GM23338 (cell line): ENCODE data around the gene NEK4. TPM values are rescaled to one million over a fixed set of nuclear protein-coding genes. Genes with fewer than 3 reads are reported as not detected.

Source experiments
- ATAC-seq: fragments of 200-7000 bp; cut with Tn5 transposase; 3 replicates; pipeline ENCODE4 v1.9.1; 2020
- DNase-seq: peaks from one replicate; pipeline ENCODE4 v3.0.0-alpha.2; 2015; ENCODE audit warnings: low spot score
- H2AFZ ChIP-seq: fragments of 200-600 bp; sonication (generic); 2 replicates; pipeline ENCODE4 v1.8.0; 2016; ENCODE audit warnings: antibody characterized with exemption, mild to moderate bottlenecking, moderate library complexity
- H3F3A ChIP-seq: fragments of 200-600 bp; sonication (generic); replicated peaks from 2 replicates; pipeline ENCODE4 v1.8.0; 2017; ENCODE audit warnings: antibody characterized with exemption, mixed run types, low read depth
- H3K27ac ChIP-seq: fragments of 200-600 bp; sonication (generic); 2 replicates; pipeline ENCODE4 v1.6.1; 2016; ENCODE audit warnings: low read depth
- H3K27me3 ChIP-seq: fragments of 200-600 bp; sonication (generic); 2 replicates; pipeline ENCODE4 v1.8.0; 2016; ENCODE audit warnings: mild to moderate bottlenecking, mixed run types, moderate library complexity; ENCODE audit not compliant: insufficient read depth
- H3K36me3 ChIP-seq: fragments of 200-600 bp; sonication (generic); 2 replicates; pipeline ENCODE4 v1.8.0; 2016; ENCODE audit warnings: mild to moderate bottlenecking; ENCODE audit not compliant: insufficient read depth
- H3K4me1 ChIP-seq: fragments of 200-600 bp; sonication (generic); 2 replicates; pipeline ENCODE4 v1.8.0; 2016; ENCODE audit warnings: mild to moderate bottlenecking, moderate library complexity; ENCODE audit not compliant: insufficient read depth
- H3K4me2 ChIP-seq: fragments of 200-600 bp; sonication (generic); 2 replicates; pipeline ENCODE4 v1.7.1; 2017; ENCODE audit warnings: mixed run types
- H3K4me3 ChIP-seq: fragments of 200-600 bp; sonication (generic); 2 replicates; pipeline ENCODE4 v1.6.1; 2016; ENCODE audit warnings: mixed run types
- H3K79me2 ChIP-seq: fragments of 200-600 bp; sonication (generic); replicated peaks from 2 replicates; pipeline ENCODE4 v1.8.0; 2017; ENCODE audit warnings: mild to moderate bottlenecking; ENCODE audit not compliant: insufficient read depth
- H3K9me2 ChIP-seq: fragments of 200-600 bp; sonication (generic); 2 replicates; pipeline ENCODE4 v1.8.0; 2017; ENCODE audit not compliant: insufficient read depth
- H4K20me1 ChIP-seq: fragments of 200-600 bp; sonication (generic); replicated peaks from 2 replicates; pipeline ENCODE4 v1.8.0; 2017; ENCODE audit warnings: mild to moderate bottlenecking; ENCODE audit not compliant: insufficient read depth
- H3K27ac Mint-ChIP-seq: 2 replicates; pipeline ENCODE4 v1.8.0; 2020; ENCODE audit warnings: inconsistent platforms, mild to moderate bottlenecking, moderate library complexity, mixed read lengths
- H3K27me3 Mint-ChIP-seq: 3 replicates; pipeline ENCODE4 v1.8.0; 2022; ENCODE audit warnings: low read depth, mild to moderate bottlenecking, moderate library complexity, mixed read lengths, inconsistent platforms; ENCODE audit not compliant: insufficient read depth, poor library complexity
- H3K36me3 Mint-ChIP-seq: 3 replicates; pipeline ENCODE4 v1.8.0; 2021; ENCODE audit warnings: low read depth, mild to moderate bottlenecking, inconsistent platforms, moderate library complexity, mixed read lengths
- H3K4me1 Mint-ChIP-seq: 3 replicates; pipeline ENCODE4 v1.8.0; 2020; ENCODE audit warnings: mild to moderate bottlenecking, inconsistent platforms, mixed read lengths
- H3K4me3 Mint-ChIP-seq: 3 replicates; pipeline ENCODE4 v1.8.0; 2021; ENCODE audit warnings: moderate library complexity, mild to moderate bottlenecking, inconsistent platforms, mixed read lengths
- H3K9me3 Mint-ChIP-seq: 3 replicates; pipeline ENCODE4 v1.8.0; 2020; ENCODE audit warnings: moderate library complexity, mild to moderate bottlenecking, inconsistent platforms, mixed read lengths
- CREB1 ChIP-seq: fragments of 250-450 bp; sonication (Bioruptor Pico); IDR thresholded peaks from 2 replicates; pipeline ENCODE4 v1.5.0; 2020; ENCODE audit warnings: low read depth, mild to moderate bottlenecking, moderate library complexity
- CTCF ChIP-seq, 2 experiments: fragments of 200-600 bp in 1 of 2; sonication (generic) in 1 of 2; conservative IDR thresholded peaks; 2 replicates each; pipeline versions ENCODE4 v1.5.1 to v1.6.1; 2016 to 2017; ENCODE audit warnings: antibody characterized with exemption in 2 of 2, low read depth in 2 of 2, mild to moderate bottlenecking in 2 of 2, moderate library complexity in 1 of 2
- ETS1 ChIP-seq: IDR thresholded peaks from 2 replicates; pipeline ENCODE4 v1.6.1; 2016; ENCODE audit warnings: antibody characterized with exemption
- EZH2 ChIP-seq: fragments of 200-600 bp; sonication (generic); IDR thresholded peaks from one replicate; pipeline ENCODE4 v1.8.0; 2017; ENCODE audit warnings: antibody characterized with exemption, mild to moderate bottlenecking, low read depth; ENCODE audit not compliant: unreplicated experiment
- EZH2phosphoT487 ChIP-seq: fragments of 200-600 bp; sonication (generic); IDR thresholded peaks from one replicate; pipeline ENCODE4 v1.8.1; 2018; ENCODE audit warnings: antibody characterized with exemption; ENCODE audit not compliant: unreplicated experiment
- JUNB ChIP-seq: IDR thresholded peaks from one replicate; pipeline ENCODE4 v1.6.1; 2016; ENCODE audit warnings: antibody characterized with exemption; ENCODE audit not compliant: unreplicated experiment
- NANOG ChIP-seq: IDR thresholded peaks from 2 replicates; pipeline ENCODE4 v1.6.1; 2016; ENCODE audit warnings: antibody characterized with exemption, borderline replicate concordance
- POLR2AphosphoS5 ChIP-seq: IDR thresholded peaks from 2 replicates; pipeline ENCODE4 v1.6.1; 2016; ENCODE audit warnings: antibody characterized with exemption, low read depth
- REST ChIP-seq: IDR thresholded peaks from one replicate; pipeline ENCODE4 v1.6.1; 2018; ENCODE audit warnings: antibody characterized with exemption; ENCODE audit not compliant: unreplicated experiment
- STAT1 ChIP-seq: IDR thresholded peaks from one replicate; pipeline ENCODE4 v1.6.1; 2016; ENCODE audit warnings: antibody characterized with exemption; ENCODE audit not compliant: unreplicated experiment
- ZNF114 ChIP-seq: fragments of 250-450 bp; sonication (Bioruptor Pico); IDR thresholded peaks from 2 replicates; pipeline ENCODE4 v1.5.0; 2020; ENCODE audit warnings: mild to moderate bottlenecking, moderate library complexity
- ZNF331 ChIP-seq: fragments of 250-450 bp; sonication (Bioruptor Pico); IDR thresholded peaks from 2 replicates; pipeline ENCODE4 v1.5.0; 2020; ENCODE audit warnings: low read depth, mild to moderate bottlenecking, moderate library complexity
- ZNF462 ChIP-seq: fragments of 250-450 bp; sonication (Bioruptor Pico); IDR thresholded peaks from 2 replicates; pipeline ENCODE4 v1.5.0; 2020; ENCODE audit warnings: mild to moderate bottlenecking, moderate library complexity
- polyA plus RNA-seq: library from polyadenylated mRNA; unstranded; fragments of >200 nt; fragmentation: Nextera tagmentation; extraction: Ambion mirVana; gene quantifications from 2 replicates; pipeline ENCODE4 v1.2.1, GENCODE V29; 2016
- total RNA-seq: library from RNA; depleted of rRNA; stranded (reverse); fragments of >200 nt; shearing (Covaris generic); gene quantifications from 2 replicates; pipeline ENCODE4 v1.2.3, GENCODE V29; 2014

NEK4 gene
- total and polyA plus RNA-seq, 2 experiments from 2014 or later = 8.6 to 42.7 TPM

GRCh38 chr3:52816654-52817053 lies 45.9 kb upstream of the NEK4 start (continued):
- TF ChIP-seq ZNF462 (CRISPR knock-in tag) = no peak

GRCh38 chr3:52816199-52816598 lies 45.5 kb upstream of the NEK4 start:
- H3K9me2 ChIP-seq = no peaks in the 10 kb centered on the region
- H3K4me1 Mint-ChIP-seq = peaks cover 18% of the 10 kb centered on the region
- H3K4me2 ChIP-seq = no peak overlapping the region
- H3K9me3 Mint-ChIP-seq = no peaks in the 10 kb centered on the region; the same call in 1 of the 3 replicates
- ATAC-seq = no peak
- no peaks in the 10 kb centered on the region for H3K27me3 ChIP-seq
- no peaks in the 10 kb centered on the region for H4K20me1 ChIP-seq
- no peak overlapping the region for H3K27ac Mint-ChIP-seq
- no peak overlapping the region for H2AFZ ChIP-seq
- no peak overlapping the region for H3K4me3 ChIP-seq
- H3K4me3 Mint-ChIP-seq = no peak overlapping the region
- no peaks in the 10 kb centered on the region for H3F3A ChIP-seq
- H3K4me1 ChIP-seq = peaks cover 7% of the 10 kb centered on the region; the same call in 1 of the 2 replicates
- no peaks in the 10 kb centered on the region for H3K36me3 ChIP-seq
- no peak for DNase-seq
- peaks cover 18% of the 10 kb centered on the region for H3K27me3 Mint-ChIP-seq
- H3K79me2 ChIP-seq = no peaks in the 10 kb centered on the region
- H3K27ac ChIP-seq = no peak overlapping the region
- H3K36me3 Mint-ChIP-seq = no peaks in the 10 kb centered on the region
- TF ChIP-seq NANOG (no peak), ETS1 (no peak), CTCF (conservative IDR thresholded peaks at IDR 0.05; ENCODE audit: low read depth in 2 of 2) (no peak), EZH2phosphoT487 (no peak), ZNF114 (no peak), ZNF331 (CRISPR knock-in tag) (no peak), CREB1 (CRISPR knock-in tag) (no peak), STAT1 (no peak), POLR2AphosphoS5 (no peak), JUNB (no peak), REST (no peak), EZH2 (no peak)
